ENCODE data around the gene ACAN.
"Not testable (repeated sequence)": the region's sequence is repeated elsewhere in the genome, so short reads cannot be mapped to it uniquely, and the experiment has no call there.

Gene ACAN

DNA sequence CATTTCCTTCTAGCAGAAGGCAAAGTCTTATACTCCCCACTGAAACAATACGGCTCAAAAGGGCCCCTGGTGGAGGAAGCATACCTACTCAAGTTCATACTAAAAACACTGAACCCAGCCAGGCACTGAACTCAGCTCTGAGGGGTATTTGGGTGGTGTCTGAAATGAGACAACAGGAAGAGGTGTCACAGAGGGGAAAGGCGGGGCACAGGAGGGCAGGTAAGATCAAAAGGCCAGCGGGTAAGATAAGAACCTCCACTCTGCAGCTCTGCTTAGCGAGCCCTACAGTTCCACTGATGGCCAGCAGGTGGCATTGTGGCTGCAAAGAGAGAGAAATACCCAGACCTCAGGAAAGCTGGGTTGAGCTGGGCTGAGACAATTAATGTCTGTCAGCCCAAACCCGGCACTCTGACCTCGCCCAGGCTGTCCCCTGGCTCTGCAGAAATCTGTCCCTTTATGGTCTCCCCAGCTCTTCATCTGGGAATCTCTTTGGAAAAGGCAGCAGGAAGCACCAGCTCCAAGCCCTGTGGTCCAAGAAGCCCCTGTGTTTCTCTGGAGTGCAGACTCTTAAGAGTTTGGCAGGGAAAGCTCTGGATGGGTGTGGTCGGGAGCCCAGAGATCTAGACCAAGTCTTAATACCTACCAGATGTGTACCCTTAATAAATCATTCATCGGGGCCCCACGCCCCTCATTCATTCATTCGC lies 101.5 kb downstream of the ACAN start:
- DNase-seq: no peak

DNA sequence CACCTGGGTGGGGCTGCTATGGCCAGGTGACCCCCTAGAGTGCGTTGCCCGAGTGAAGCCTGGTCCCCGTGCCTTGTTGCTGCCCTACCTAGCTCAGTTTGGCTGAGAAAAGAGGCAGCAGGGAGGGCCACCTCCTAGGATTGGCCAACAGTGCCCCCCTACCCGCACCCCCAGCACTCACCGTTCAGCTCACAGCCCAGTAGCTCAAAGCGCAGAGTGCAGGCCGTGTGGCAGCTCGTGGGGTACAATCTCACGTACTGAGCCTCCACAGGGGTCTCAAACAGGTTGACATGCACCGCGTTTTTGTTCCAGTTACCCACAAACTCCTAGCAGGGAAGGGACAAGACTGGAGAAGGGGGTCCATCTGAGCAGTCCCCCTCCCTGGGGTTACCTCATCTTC lies 102.3 kb downstream of the ACAN start:
- no peak for DNase-seq

DNA sequence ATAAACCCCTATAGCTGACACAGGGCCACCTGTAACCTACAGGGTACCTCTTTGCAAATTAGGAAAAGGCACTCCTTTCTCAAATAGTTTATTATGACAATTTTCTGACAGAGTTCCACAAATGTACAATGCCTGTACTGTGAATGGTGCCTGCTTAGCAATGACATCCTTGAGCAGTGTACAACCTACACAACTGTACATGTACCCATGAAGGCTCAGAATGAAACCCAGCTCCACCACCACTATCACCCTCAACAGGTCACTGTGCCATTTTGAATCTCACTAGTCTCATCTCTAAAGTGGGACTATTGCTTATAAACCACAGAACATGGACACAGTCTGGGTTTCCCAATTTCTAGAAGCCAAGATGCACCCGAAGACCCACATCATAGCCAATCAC lies 102.9 kb downstream of the ACAN start:
- DNase-seq: no peak

- no peak for DNase-seq
Measured at GRCh38 chr15:88906551-88906950, 103.3 kb downstream of the ACAN start.

GRCh38 chr15:88907111-88907510 lies 103.9 kb downstream of the ACAN start:
- DNase-seq: no peak

DNA sequence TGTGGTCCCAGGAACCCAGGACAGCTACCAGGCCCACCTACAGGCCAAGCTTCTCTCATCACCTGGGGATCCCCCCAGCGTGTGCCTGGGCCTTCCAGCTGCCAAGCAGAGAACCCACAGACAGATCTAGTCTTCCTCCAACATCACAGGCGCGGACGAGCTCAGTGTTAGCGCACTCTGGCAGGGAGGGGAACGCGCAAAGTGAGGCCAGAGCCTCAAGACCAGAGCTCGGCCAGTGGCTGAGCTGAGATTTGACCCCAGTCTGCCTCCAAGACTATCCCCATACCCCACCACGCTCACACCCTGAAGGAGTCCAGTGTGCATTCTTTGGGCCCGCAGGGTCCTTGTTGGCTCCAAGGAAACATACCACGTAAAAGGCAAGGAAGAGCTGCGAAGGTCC lies 104.9 kb downstream of the ACAN start:
- DNase-seq: no peak

DNA sequence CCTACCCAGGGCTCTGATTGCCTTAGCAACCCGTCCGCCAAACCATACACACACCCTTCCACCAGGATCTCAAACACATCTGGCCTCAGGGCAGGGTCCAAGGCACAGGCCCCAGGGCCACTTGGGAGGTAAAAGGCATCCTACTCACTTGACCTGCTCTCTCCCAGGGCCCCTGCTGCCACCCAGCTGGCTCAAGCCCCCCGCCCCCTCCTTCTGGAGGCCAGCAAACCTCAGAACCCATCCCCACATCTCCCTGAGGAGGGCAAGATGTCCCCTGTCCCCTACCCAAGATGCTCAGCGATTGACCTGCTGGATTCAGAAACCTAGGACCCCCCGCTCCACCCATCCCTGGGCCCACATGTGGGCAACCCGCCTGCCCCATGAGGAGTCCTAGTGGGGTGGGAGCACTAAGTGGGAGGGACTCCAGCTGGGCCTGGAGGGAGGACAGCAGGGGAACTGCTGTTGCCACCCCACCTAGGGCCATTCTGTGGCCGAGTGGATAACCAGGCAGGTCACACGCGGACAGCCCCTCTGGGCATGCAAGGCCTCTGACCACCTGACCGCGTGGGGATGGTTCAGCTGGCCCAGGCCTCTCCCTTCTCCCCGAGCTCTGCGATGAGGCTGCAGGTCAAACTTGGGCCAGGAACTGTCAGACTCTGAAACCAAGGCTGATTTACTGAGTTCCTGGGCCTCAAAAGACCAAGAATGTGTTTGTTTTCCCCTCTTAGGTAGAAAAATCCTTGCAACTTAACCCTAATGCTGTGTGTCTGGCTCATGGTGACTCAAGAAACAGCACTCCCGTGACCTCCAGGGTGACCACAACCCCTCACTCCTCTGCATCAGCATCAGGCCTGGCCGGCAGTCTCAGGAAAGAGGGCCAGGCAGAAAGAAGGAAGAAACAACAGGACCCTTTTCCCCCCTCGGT lies 105.7 kb downstream of the ACAN start:
- DNase-seq: no peak

DNA sequence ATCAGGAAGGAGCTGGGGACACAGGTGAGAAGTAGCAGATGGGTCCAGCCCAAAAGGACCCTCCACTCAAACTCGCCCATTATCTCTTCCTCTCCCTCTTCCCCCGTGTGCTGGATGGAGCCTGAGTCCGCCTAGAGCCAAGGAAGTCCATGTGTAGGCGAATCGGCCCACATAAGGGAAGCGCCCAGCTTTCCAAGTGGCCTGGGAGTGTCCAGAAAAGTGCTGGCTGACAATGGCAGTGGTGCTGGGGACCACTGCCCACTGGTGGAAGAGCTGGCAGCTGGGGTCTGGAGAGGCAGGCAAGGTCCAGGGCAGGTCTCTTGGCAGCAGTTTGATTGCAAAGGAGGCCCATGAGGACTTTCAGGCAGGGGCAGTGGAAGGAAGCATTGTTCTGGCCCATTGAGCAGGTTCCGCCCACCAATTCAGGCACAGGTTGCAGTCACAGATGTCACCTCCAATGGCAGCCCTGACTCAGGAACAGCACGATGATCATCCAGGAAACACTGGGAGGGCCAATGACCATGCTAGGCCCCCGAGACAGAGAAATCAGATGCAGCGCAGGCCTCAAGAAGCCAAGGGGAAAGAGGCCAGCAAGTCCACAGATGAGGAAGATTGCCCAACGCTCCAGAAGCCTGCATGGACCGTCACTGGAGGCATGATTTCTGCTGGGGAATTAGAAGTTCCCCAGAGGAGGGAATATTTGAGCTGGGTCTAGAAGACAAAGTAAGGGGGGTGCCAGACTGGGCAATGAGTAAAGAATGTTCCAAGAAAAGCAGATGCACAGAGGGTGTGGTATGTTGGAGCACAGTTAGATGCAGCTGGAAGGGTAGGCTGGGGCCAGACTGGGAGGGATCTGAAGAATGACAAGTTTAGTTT lies 107.0 kb downstream of the ACAN start:
- DNase-seq: no peak

GRCh38 chr15:88911766-88912118 lies 108.5 kb downstream of the ACAN start:
- no peak for DNase-seq

DNA sequence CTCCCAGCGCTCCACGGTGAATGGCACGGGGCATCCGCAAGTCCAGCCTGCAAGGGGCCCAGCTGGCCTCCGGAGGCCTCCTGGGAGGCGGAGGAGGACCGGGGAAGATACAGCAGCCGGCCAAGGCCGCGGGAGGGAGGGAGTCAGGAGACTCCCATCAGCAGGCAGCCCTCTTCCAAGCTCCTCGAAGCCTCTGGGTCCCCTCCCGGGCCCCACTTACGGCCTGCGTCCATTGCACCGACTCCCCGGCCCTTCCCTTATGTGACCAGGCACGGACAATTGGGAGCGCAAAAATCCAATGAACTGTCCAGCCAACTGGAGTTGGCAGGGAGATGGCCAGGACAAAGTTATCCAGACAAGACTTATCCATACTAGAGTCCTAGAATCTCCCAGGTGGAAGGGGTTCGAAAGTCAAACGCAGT lies 109.3 kb downstream of the ACAN start:
- no peak for DNase-seq

GRCh38 chr15:88913017-88913849 lies 110.0 kb downstream of the ACAN start, which contains the start of gene MFGE8:
TSS of gene MFGE8 (minus strand) at chr15:88913379. CDS start at chr15:88913319, 60 bp downstream.
- DNase-seq: no peak

GRCh38 chr15:88913850-88914169 lies 110.6 kb downstream of the ACAN start:
- no peak for DNase-seq

- no peak for DNase-seq
Measured at GRCh38 chr15:88915354-88915753, 112.1 kb downstream of the ACAN start.

GRCh38 chr15:88917760-88918159 lies 114.5 kb downstream of the ACAN start:
- DNase-seq: no peak

DNA sequence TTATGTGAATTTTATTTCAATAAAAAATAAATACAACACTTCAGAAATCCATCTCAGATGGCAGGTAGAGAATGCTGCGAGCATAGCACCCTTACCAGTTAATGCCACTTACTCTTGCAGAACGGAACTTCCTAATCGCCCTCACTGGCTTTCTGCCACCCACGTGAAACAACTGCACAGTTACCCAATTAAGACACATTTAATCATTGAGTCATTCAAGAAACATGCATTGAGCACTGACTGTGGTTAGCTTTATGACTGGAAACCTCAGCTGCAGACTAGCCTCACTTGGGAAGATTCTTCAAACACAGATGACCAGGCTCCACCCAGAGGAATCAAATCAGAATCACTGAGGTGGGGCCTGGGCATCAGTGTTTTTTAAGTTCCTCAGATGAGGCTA lies 115.5 kb downstream of the ACAN start:
- DNase-seq: no peak

DNA sequence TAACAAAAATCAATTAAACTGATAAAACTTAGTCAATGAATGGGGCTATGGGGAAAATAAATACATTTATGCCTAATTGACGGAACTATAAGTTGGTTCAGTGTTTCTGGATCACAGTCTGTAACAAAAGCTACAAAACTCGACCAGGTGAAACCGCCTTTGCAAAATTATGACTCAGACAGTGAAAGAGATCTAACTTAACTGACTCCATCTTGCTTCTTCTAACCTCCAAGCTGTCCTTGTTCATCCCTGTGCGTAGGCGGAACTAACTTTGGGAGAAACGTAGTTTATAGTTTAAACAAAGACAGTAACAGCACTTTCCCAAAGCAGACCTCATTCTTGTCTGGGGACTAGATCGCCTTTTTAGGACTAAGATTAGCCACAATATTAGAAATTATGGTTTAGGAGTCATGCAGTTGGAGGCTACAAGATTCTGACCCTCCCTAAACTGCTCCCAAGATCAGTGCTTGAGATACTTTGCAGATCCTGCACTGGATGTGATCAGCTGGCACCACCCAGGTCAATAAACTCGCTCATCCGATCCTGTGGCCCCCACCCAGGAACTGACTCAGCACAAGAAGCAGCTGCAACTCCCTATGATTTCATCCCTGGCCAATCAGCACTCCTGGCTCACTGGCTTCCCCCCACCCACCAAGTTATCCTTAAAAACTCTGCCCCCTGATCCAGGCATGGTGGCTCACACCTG lies 117.1 kb downstream of the ACAN start:
- DNase-seq: no peak

- DNase-seq: not testable (repeated sequence)
Measured at GRCh38 chr15:88920892-88921435, 117.7 kb downstream of the ACAN start.
